CD14-positive monocyte (primary cell): ENCODE measurements around the gene NGLY1. TPM values are rescaled to one million over a fixed set of nuclear protein-coding genes. Genes with fewer than 3 reads are reported as not detected.

Experiments used
- DNase-seq, 3 donors: peaks; one replicate each; pipeline ENCODE4 v3.0.0-alpha.2; 2011 to 2022
- H2AFZ ChIP-seq: 2 replicates; pipeline ENCODE4 v1.6.0; 2012; ENCODE audit warnings: mild to moderate bottlenecking, low read depth, low read length, inconsistent platforms; ENCODE audit not compliant: insufficient read depth, poor library complexity, severe bottlenecking
- H3K27ac ChIP-seq, 2 donors: 1 replicate in 1 of 2; 2 replicates in 1 of 2; pipeline ENCODE4 v1.5.1; 2012 to 2013; ENCODE audit warnings: low read length in 2 of 2, control low read depth in 1 of 2, inconsistent platforms in 1 of 2, low read depth in 1 of 2, mild to moderate bottlenecking in 1 of 2
- H3K27me3 ChIP-seq, 2 donors: one replicate each; pipeline versions ENCODE4 v1.6.0 to v1.6.1; 2011 to 2013; ENCODE audit warnings: low read length in 2 of 2; ENCODE audit not compliant: control insufficient read depth in 2 of 2, insufficient read depth in 2 of 2
- H3K36me3 ChIP-seq, 2 donors: replicated peaks in 1 of 2; 1 replicate in 1 of 2; 2 replicates in 1 of 2; pipeline versions ENCODE4 v1.5.1 to v1.6.1; 2012 to 2013; ENCODE audit warnings: low read length in 2 of 2, control low read depth in 1 of 2, inconsistent platforms in 1 of 2, mild to moderate bottlenecking in 1 of 2; ENCODE audit not compliant: insufficient read depth in 2 of 2, control insufficient read depth in 1 of 2
- H3K4me1 ChIP-seq, 2 donors: 1 replicate in 1 of 2; 2 replicates in 1 of 2; pipeline versions ENCODE4 v1.5.1 to v1.6.1; 2012 to 2013; ENCODE audit warnings: low read length in 2 of 2, control low read depth in 1 of 2, inconsistent platforms in 1 of 2, mild to moderate bottlenecking in 1 of 2, moderate library complexity in 1 of 2; ENCODE audit not compliant: insufficient read depth in 2 of 2, control insufficient read depth in 1 of 2
- H3K4me2 ChIP-seq: replicated peaks from 2 replicates; pipeline ENCODE3; 2012; ENCODE audit warnings: low read length, moderate library complexity, mild to moderate bottlenecking; ENCODE audit not compliant: poor library complexity, severe bottlenecking; ENCODE audit errors: extremely low read depth
- H3K4me3 ChIP-seq, 3 experiments: fragments of 200-600 bp in 1 of 3; sonication (generic) in 1 of 3; replicated peaks in 1 of 3; 1 replicate in 2 of 3; 2 replicates in 1 of 3; pipeline ENCODE4 v1.5.1; 2011 to 2013; ENCODE audit warnings: low read length in 3 of 3, mild to moderate bottlenecking in 3 of 3, control low read depth in 2 of 3, low read depth in 2 of 3, inconsistent platforms in 1 of 3, moderate library complexity in 1 of 3
- H3K79me2 ChIP-seq: 2 replicates; pipeline ENCODE4 v1.6.0; 2012; ENCODE audit warnings: mild to moderate bottlenecking, control low read depth, inconsistent platforms, low read length, moderate library complexity; ENCODE audit not compliant: insufficient read depth
- H3K9ac ChIP-seq: 2 replicates; pipeline ENCODE4 v1.6.0; 2017; ENCODE audit warnings: low read length, mild to moderate bottlenecking; ENCODE audit not compliant: insufficient read depth, poor library complexity, severe bottlenecking
- H3K9me3 ChIP-seq, 2 donors: replicated peaks in 1 of 2; 1 replicate in 1 of 2; 2 replicates in 1 of 2; pipeline versions ENCODE4 v1.5.1 to v1.6.1; 2012 to 2013; ENCODE audit warnings: low read length in 2 of 2, control low read depth in 1 of 2; ENCODE audit not compliant: control insufficient read depth in 1 of 2, insufficient read depth in 1 of 2
- H4K20me1 ChIP-seq: 2 replicates; pipeline ENCODE4 v1.6.0; 2012; ENCODE audit warnings: mild to moderate bottlenecking, low read length, control low read depth, moderate library complexity; ENCODE audit not compliant: insufficient read depth
- H3K27ac Mint-ChIP-seq, 7 donors: one replicate each; pipeline ENCODE4 v1.8.0; 2020; ENCODE audit warnings: mild to moderate bottlenecking in 7 of 7, mixed read lengths in 7 of 7, moderate library complexity in 6 of 7, inconsistent platforms in 2 of 7
- H3K27me3 Mint-ChIP-seq, 3 donors: one replicate each; pipeline ENCODE4 v1.8.0; 2021 to 2022; ENCODE audit warnings: low read depth in 3 of 3, mild to moderate bottlenecking in 3 of 3, mixed read lengths in 3 of 3, moderate library complexity in 3 of 3, inconsistent platforms in 1 of 3
- H3K36me3 Mint-ChIP-seq, 2 donors: one replicate each; pipeline ENCODE4 v1.8.0; 2020; ENCODE audit warnings: mixed read lengths in 2 of 2, inconsistent platforms in 1 of 2, mild to moderate bottlenecking in 1 of 2
- H3K4me1 Mint-ChIP-seq: one replicate; pipeline ENCODE4 v1.8.0; 2020; ENCODE audit warnings: mild to moderate bottlenecking, mixed read lengths
- H3K4me3 Mint-ChIP-seq, 2 donors: one replicate each; pipeline ENCODE4 v1.8.0; 2020; ENCODE audit warnings: mild to moderate bottlenecking in 2 of 2, mixed read lengths in 2 of 2, moderate library complexity in 1 of 2
- H3K9me3 Mint-ChIP-seq, 7 donors: one replicate each; pipeline ENCODE4 v1.8.0; 2020 to 2022; ENCODE audit warnings: mixed read lengths in 7 of 7, mild to moderate bottlenecking in 6 of 7, moderate library complexity in 6 of 7, inconsistent platforms in 2 of 7
- WGBS: methylation state at CpG from one replicate; pipeline ENCODE4 v1.1.5; 2013; ENCODE audit warnings: missing lambda C conversion rate; ENCODE audit not compliant: insufficient coverage; 5-methylcytosine and 5-hydroxymethylcytosine counted together
- intact Hi-C, 2 donors: fragments of 100-400 bp; cut with micrococcal nuclease; formaldehyde crosslinking; loops; one replicate each; pipeline versions ENCODE4 v1.15.0 to v1.15.1; 2023
- polyA plus RNA-seq, 3 donors: library from polyadenylated mRNA; depleted of rRNA in 1 of 3; unstranded in 2 of 3; stranded (reverse) in 1 of 3; fragments of 300-500 nt in 2 of 3; fragments of >200 nt in 1 of 3; fragmentation: Illumina TruSeq in 2 of 3; gene quantifications; 1 replicate in 2 of 3; 2 replicates in 1 of 3; pipeline ENCODE4 v1.2.3, GENCODE V29; 2012 to 2021
- TF ChIP-seq, protein P1 (sequence below): fragments of 200-600 bp; IDR thresholded peaks from one replicate; pipeline ENCODE4 v1.8.0; 2022; ENCODE audit warnings: antibody characterized with exemption, mild to moderate bottlenecking

The NGLY1 gene
- polyA plus RNA-seq, 3 donors, result 11.4 to 33.4 (median 29.6) TPM

DNA sequence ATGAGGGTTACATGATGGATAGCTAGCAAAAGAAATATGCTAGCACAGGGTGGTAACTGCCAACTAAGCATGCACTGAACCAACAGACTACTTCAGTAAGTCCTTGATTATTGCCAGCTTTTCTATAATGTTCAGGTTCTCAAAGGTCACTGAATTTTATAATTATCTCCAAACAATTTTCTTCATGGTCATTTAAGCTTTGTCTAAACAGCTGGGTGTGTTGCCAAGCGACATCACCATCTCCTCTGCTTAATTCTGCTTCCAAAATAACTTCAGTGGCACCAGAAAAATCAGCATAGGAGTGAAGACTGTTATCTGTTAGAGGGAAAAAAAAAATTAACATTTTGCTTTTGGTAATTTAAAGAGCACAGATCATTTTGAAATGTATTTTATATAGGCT is 63.9 kb downstream of the NGLY1 start:
- Mint-ChIP-seq H3K4me1 (no peaks in the 10 kb centered on the region), H3K4me3 (no peak overlapping the region), H3K9me3 (peaks cover 0 to 4% (median 0%) of the 10 kb centered on the region in 7 donors), H3K27me3 (peaks cover 0 to 1% (median 0%) of the 10 kb centered on the region in 3 donors), H3K27ac (no peak overlapping the region), H3K36me3 (peaks cover 27% of the 10 kb centered on the region in 2 donors)
- DNase-seq, result no peak
- Histone ChIP-seq H3K27ac (no peak overlapping the region), H3K9ac (no peak overlapping the region), H3K36me3 (peaks cover 3 to 56% of the 10 kb centered on the region in 2 donors), H3K27me3 (no peaks in the 10 kb centered on the region), H3K4me3 (no peak overlapping the region), H3K79me2 (no peaks in the 10 kb centered on the region), H2AFZ (no peak overlapping the region), H3K4me2 (no peak overlapping the region), H3K9me3 (no peaks in the 10 kb centered on the region), H3K4me1 (no peaks in the 10 kb centered on the region), H4K20me1 (no peaks in the 10 kb centered on the region)
- intact Hi-C loops, result no loop called here
- TF ChIP-seq, protein P1, sequence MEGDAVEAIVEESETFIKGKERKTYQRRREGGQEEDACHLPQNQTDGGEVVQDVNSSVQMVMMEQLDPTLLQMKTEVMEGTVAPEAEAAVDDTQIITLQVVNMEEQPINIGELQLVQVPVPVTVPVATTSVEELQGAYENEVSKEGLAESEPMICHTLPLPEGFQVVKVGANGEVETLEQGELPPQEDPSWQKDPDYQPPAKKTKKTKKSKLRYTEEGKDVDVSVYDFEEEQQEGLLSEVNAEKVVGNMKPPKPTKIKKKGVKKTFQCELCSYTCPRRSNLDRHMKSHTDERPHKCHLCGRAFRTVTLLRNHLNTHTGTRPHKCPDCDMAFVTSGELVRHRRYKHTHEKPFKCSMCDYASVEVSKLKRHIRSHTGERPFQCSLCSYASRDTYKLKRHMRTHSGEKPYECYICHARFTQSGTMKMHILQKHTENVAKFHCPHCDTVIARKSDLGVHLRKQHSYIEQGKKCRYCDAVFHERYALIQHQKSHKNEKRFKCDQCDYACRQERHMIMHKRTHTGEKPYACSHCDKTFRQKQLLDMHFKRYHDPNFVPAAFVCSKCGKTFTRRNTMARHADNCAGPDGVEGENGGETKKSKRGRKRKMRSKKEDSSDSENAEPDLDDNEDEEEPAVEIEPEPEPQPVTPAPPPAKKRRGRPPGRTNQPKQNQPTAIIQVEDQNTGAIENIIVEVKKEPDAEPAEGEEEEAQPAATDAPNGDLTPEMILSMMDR, result no peak
- no CpG with 5 or more reads among the region's 1 CpG for WGBS

DNA sequence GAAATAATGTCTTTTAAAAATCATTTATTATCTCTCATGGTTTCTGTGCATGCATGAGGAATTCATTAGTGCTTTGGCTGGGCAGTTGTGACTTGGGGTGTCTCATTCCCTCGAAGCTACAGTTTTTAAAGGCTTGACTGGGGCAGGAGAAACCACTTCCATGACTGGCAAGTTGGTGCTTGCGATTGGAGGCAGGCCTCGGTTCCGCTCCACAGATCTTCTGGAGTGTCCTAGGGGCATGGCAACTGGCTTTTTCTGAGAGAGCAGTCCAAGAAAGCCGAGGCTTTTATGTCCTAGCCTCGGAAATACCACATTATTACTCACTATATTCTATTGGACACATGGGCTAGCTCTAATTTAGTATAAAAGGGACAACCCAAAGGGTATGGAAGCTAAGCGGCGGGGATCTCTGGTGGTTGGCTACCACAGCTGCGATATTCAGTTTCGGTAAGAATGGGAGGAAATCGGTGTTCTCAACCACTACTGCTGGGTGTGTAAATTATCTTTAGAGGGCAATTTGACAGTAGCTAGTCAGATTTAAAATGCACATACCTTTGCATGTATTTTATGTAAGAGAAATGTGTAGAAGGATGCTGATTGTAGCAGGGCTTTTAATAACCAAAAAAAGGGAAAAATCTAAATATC is 69.8 kb downstream of the NGLY1 start:
- intact Hi-C loops, result no loop called here
- H3K79me2 ChIP-seq, result no peaks in the 10 kb centered on the region
- WGBS, result 92% methylated on average over 8 of the region's 11 CpGs
- H3K4me2 ChIP-seq, result no peak overlapping the region
- Mint-ChIP-seq H3K36me3 (peaks cover 3 to 5% of the 10 kb centered on the region in 2 donors), H3K9me3 (peaks cover 0 to 4% (median 0%) of the 10 kb centered on the region in 7 donors), H3K27ac (no peak overlapping the region), H3K27me3 (peaks cover 0 to 3% (median 0%) of the 10 kb centered on the region in 3 donors), H3K4me1 (peaks cover 2% of the 10 kb centered on the region), H3K4me3 (no peak overlapping the region)
- H3K9ac ChIP-seq, result no peak overlapping the region
- H4K20me1 ChIP-seq, result no peaks in the 10 kb centered on the region
- H3K4me3 ChIP-seq, result no peak overlapping the region
- no peaks in the 10 kb centered on the region for H3K9me3 ChIP-seq
- H3K4me1 ChIP-seq, result no peaks in the 10 kb centered on the region
- H3K27ac ChIP-seq, result no peak overlapping the region
- TF ChIP-seq, protein P1, result no peak
- no peaks in the 10 kb centered on the region for H3K27me3 ChIP-seq
- H3K36me3 ChIP-seq, result peaks cover 0 to 12% of the 10 kb centered on the region in 2 donors
- no peak for DNase-seq
- H2AFZ ChIP-seq, result no peak overlapping the region
